HG02973 (cell line): ENCODE results near the gene MPP4.

Experiments
- ATAC-seq: cut with Tn5 transposase; IDR thresholded peaks from one replicate; pipeline ENCODE4 v1.9.1; 2021; ENCODE audit warnings: moderate library complexity; ENCODE audit not compliant: unreplicated experiment

MPP4 gene

GRCh38 chr2:201698588-201699226 is at the start of gene MPP4:
Gene MPP4 (minus strand): TSS chr2:201698644. CDS start chr2:201693954, 4,690 bp downstream.
- ATAC-seq = no peak

- ATAC-seq = no peak
These were observed 48.1 kb upstream of the MPP4 start for GRCh38 chr2:201746551-201746950.

GRCh38 chr2:201735486-201735885 is 37.0 kb upstream of the MPP4 start:
- no peak for ATAC-seq

- no peak for ATAC-seq
These were observed 35.7 kb upstream of the MPP4 start for GRCh38 chr2:201734111-201734510.

- no peak for ATAC-seq
These were observed 35.1 kb upstream of the MPP4 start for GRCh38 chr2:201733544-201733943.

- ATAC-seq = no peak
These were observed 32.3 kb upstream of the MPP4 start for GRCh38 chr2:201730651-201731285.

GRCh38 chr2:201715459-201715858 is 17.0 kb upstream of the MPP4 start:
- ATAC-seq = no peak

- ATAC-seq = no peak
These were observed 14.3 kb upstream of the MPP4 start for GRCh38 chr2:201712726-201713125.

- ATAC-seq = no peak
These were observed 11.3 kb upstream of the MPP4 start for GRCh38 chr2:201709747-201710146.

- ATAC-seq = no peak
These were observed 10.6 kb upstream of the MPP4 start for GRCh38 chr2:201709049-201709448.

- ATAC-seq = no peak
These were observed 9.3 kb upstream of the MPP4 start for GRCh38 chr2:201707753-201708152.

GRCh38 chr2:201707142-201707541 is 8.7 kb upstream of the MPP4 start:
- no peak for ATAC-seq

- no peak for ATAC-seq
These were observed 6.1 kb upstream of the MPP4 start for GRCh38 chr2:201704536-201704935.

- no peak for ATAC-seq
These were observed 3.2 kb upstream of the MPP4 start for GRCh38 chr2:201701646-201702045.

GRCh38 chr2:201699416-201699815 is 972 bp upstream of the MPP4 start:
- no peak for ATAC-seq

GRCh38 chr2:201697899-201698298 is 545 bp downstream of the MPP4 start:
- ATAC-seq = no peak

- no peak for ATAC-seq
These were observed 2.2 kb downstream of the MPP4 start for GRCh38 chr2:201696151-201696659.

GRCh38 chr2:201685156-201685555 is 13.3 kb downstream of the MPP4 start:
- no peak for ATAC-seq

- ATAC-seq = no peak
These were observed 17.7 kb downstream of the MPP4 start for GRCh38 chr2:201680743-201681142.

GRCh38 chr2:201678401-201678800 is 20.0 kb downstream of the MPP4 start:
- no peak for ATAC-seq

GRCh38 chr2:201675454-201675853 is 23.0 kb downstream of the MPP4 start:
- ATAC-seq = no peak

GRCh38 chr2:201674794-201675193 is 23.6 kb downstream of the MPP4 start:
- no peak for ATAC-seq

- ATAC-seq = no peak
These were observed 24.1 kb downstream of the MPP4 start for GRCh38 chr2:201674298-201674697.
